Measurements from ENCODE around the gene TBPL1.

DNA sequence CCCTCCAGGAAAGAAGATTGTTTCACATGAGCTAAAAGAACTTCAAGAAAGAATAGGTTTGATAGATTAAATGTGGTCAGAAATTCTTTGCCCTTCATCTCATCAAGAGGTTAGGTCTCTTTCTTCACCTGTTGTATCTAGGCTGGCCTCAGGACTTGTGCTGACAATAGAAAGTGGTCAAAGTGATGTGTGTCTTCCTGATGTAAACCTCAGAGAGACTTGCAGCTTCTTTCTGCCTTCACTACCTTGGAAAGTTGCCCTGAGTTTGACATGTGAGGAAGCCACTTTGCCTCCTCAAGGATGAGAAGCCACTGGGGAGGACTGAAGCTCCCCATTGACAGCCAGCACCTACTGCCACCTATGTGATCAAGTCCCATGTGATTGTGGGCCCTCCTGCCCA lies 46.3 kb downstream of the TBPL1 start:
- TF ChIP-seq, protein P1, sequence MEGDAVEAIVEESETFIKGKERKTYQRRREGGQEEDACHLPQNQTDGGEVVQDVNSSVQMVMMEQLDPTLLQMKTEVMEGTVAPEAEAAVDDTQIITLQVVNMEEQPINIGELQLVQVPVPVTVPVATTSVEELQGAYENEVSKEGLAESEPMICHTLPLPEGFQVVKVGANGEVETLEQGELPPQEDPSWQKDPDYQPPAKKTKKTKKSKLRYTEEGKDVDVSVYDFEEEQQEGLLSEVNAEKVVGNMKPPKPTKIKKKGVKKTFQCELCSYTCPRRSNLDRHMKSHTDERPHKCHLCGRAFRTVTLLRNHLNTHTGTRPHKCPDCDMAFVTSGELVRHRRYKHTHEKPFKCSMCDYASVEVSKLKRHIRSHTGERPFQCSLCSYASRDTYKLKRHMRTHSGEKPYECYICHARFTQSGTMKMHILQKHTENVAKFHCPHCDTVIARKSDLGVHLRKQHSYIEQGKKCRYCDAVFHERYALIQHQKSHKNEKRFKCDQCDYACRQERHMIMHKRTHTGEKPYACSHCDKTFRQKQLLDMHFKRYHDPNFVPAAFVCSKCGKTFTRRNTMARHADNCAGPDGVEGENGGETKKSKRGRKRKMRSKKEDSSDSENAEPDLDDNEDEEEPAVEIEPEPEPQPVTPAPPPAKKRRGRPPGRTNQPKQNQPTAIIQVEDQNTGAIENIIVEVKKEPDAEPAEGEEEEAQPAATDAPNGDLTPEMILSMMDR (IDR thresholded peaks at IDR 0.05) = no peak
- no peak for TF ChIP-seq POLR2A (IDR thresholded peaks at IDR 0.05)

All from sigmoid colon (tissue), 3 donors.